Measurements from ENCODE around the gene SYDE2.
"Not testable (repeated sequence)": the region's sequence is repeated elsewhere in the genome, so short reads cannot be mapped to it uniquely, and the experiment has no call there.

Gene SYDE2

GRCh38 chr1:85200463-85201339, at the start of gene SYDE2:
TSS of gene SYDE2 (minus strand) at chr1:85201016. CDS start at chr1:85200996, 20 bp downstream.
- peak; percentile 45 to 83 (median 60) for DNase-seq

- DNase-seq = not testable (repeated sequence)
These were observed 48.2 kb upstream of the SYDE2 start for GRCh38 chr1:85249042-85249441.

- DNase-seq = no peak
These were observed 45.1 kb upstream of the SYDE2 start for GRCh38 chr1:85245891-85246290.

- no peak for DNase-seq
These were observed 44.6 kb upstream of the SYDE2 start for GRCh38 chr1:85245456-85245855.

GRCh38 chr1:85244271-85245061, 43.6 kb upstream of the SYDE2 start:
- no peak for DNase-seq

GRCh38 chr1:85243372-85243771, 42.6 kb upstream of the SYDE2 start:
- no peak for DNase-seq

- no peak for DNase-seq
These were observed 39.8 kb upstream of the SYDE2 start for GRCh38 chr1:85240643-85241042.

GRCh38 chr1:85240174-85240601, 39.4 kb upstream of the SYDE2 start:
- DNase-seq = no peak

GRCh38 chr1:85237613-85238012, 36.8 kb upstream of the SYDE2 start:
- no peak for DNase-seq

- no peak for DNase-seq
These were observed 29.6 kb upstream of the SYDE2 start for GRCh38 chr1:85230305-85230977.

GRCh38 chr1:85229574-85230097, 28.8 kb upstream of the SYDE2 start:
- no peak for DNase-seq

- no peak for DNase-seq
These were observed 28.2 kb upstream of the SYDE2 start for GRCh38 chr1:85228972-85229371.

GRCh38 chr1:85225624-85226380, 25.0 kb upstream of the SYDE2 start:
- DNase-seq = no peak

GRCh38 chr1:85224734-85225623, 24.2 kb upstream of the SYDE2 start:
- DNase-seq = no peak

GRCh38 chr1:85224295-85224694, 23.5 kb upstream of the SYDE2 start:
- DNase-seq = no peak

- DNase-seq = no peak
These were observed 22.5 kb upstream of the SYDE2 start for GRCh38 chr1:85223334-85223733.

- no peak for DNase-seq
These were observed 20.0 kb upstream of the SYDE2 start for GRCh38 chr1:85220756-85221201.

GRCh38 chr1:85219853-85220610, 19.2 kb upstream of the SYDE2 start:
- no peak for DNase-seq

- DNase-seq = no peak
These were observed 15.9 kb upstream of the SYDE2 start for GRCh38 chr1:85216697-85217096.

- no peak for DNase-seq
These were observed 13.8 kb upstream of the SYDE2 start for GRCh38 chr1:85214654-85215053.
